Keratinocyte (primary cell): ENCODE measurements around the gene GNG4. TPM values are rescaled to one million over a fixed set of nuclear protein-coding genes. Genes with fewer than 3 reads are reported as not detected.

Source experiments
- DNase-seq: peaks from one replicate; pipeline ENCODE4 v3.0.0-alpha.2; 2011; ENCODE audit warnings: low read depth, missing footprints, low spot score
- FAIRE-seq: peaks from 2 replicates; lab custom pipeline; 2011; peaks lifted over from hg19 to GRCh38; lab: Jason Lieb, UNC
- H2AFZ ChIP-seq: 2 replicates; pipeline ENCODE4 v1.6.0; 2012; ENCODE audit warnings: low read length, control low read depth, inconsistent platforms; ENCODE audit not compliant: control insufficient read depth
- H3K27ac ChIP-seq: 2 replicates; pipeline ENCODE4 v1.5.1; 2011; ENCODE audit warnings: low read length; ENCODE audit not compliant: control insufficient read depth, insufficient read depth
- H3K27me3 ChIP-seq: 3 replicates; pipeline ENCODE4 v1.6.0; 2011; ENCODE audit warnings: low read length; ENCODE audit not compliant: control insufficient read depth, insufficient read depth; ENCODE audit errors: extremely low read depth
- H3K36me3 ChIP-seq, 2 experiments: 2 replicates in 1 of 2; 3 replicates in 1 of 2; pipeline ENCODE4 v1.5.1; 2011; ENCODE audit warnings: low read length in 2 of 2, mild to moderate bottlenecking in 1 of 2; ENCODE audit not compliant: control insufficient read depth in 2 of 2, insufficient read depth in 2 of 2; ENCODE audit errors: extremely low read depth in 1 of 2
- H3K4me1 ChIP-seq: 3 replicates; pipeline ENCODE4 v1.5.1; 2011; ENCODE audit warnings: low read length; ENCODE audit not compliant: control insufficient read depth, insufficient read depth; ENCODE audit errors: extremely low read depth
- H3K4me2 ChIP-seq: 3 replicates; pipeline ENCODE4 v1.6.0; 2011; ENCODE audit warnings: low read depth, low read length; ENCODE audit not compliant: control insufficient read depth, insufficient read depth; ENCODE audit errors: extremely low read depth
- H3K4me3 ChIP-seq, 3 experiments: fragments of 200-600 bp in 1 of 3; sonication (generic) in 1 of 3; 2 replicates in 2 of 3; 3 replicates in 1 of 3; pipeline ENCODE4 v1.5.1; 2011 to 2016; ENCODE audit warnings: low read length in 3 of 3, mild to moderate bottlenecking in 3 of 3, control low read depth in 2 of 3, inconsistent platforms in 1 of 3, low read depth in 1 of 3, mixed read lengths in 1 of 3, mixed run types in 1 of 3, moderate library complexity in 1 of 3; ENCODE audit not compliant: control insufficient read depth in 2 of 3, insufficient read depth in 2 of 3; ENCODE audit errors: extremely low read depth in 1 of 3
- H3K79me2 ChIP-seq: 2 replicates; pipeline ENCODE4 v1.6.0; 2012; ENCODE audit warnings: low read length; ENCODE audit not compliant: control insufficient read depth, insufficient read depth
- H3K9ac ChIP-seq: 3 replicates; pipeline ENCODE4 v1.6.0; 2011; ENCODE audit warnings: low read length; ENCODE audit not compliant: control insufficient read depth, insufficient read depth; ENCODE audit errors: extremely low read depth
- H3K9me1 ChIP-seq: 3 replicates; pipeline ENCODE4 v1.6.0; 2011; ENCODE audit warnings: low read length; ENCODE audit not compliant: control insufficient read depth, insufficient read depth; ENCODE audit errors: extremely low read depth
- H3K9me3 ChIP-seq: 2 replicates; pipeline ENCODE4 v1.5.1; 2012; ENCODE audit warnings: low read depth, low read length; ENCODE audit not compliant: control insufficient read depth
- H4K20me1 ChIP-seq: 3 replicates; pipeline ENCODE4 v1.6.0; 2011; ENCODE audit warnings: low read length; ENCODE audit not compliant: control insufficient read depth, insufficient read depth; ENCODE audit errors: extremely low read depth
- CTCF ChIP-seq, 3 experiments: IDR thresholded peaks in 1 of 3; conservative IDR thresholded peaks in 1 of 3; optimal IDR thresholded peaks in 1 of 3; 2 replicates in 2 of 3; 3 replicates in 1 of 3; pipeline versions ENCODE3 to v1.5.1; 2011; ENCODE audit warnings: low read length in 3 of 3, mild to moderate bottlenecking in 3 of 3, moderate library complexity in 2 of 3, control low read depth in 1 of 3, inconsistent platforms in 1 of 3; ENCODE audit not compliant: insufficient read depth in 2 of 3; ENCODE audit errors: extremely low read depth in 1 of 3
- EZH2 ChIP-seq: IDR thresholded peaks from one replicate; pipeline ENCODE4 v1.6.1; 2012; ENCODE audit warnings: inconsistent platforms, mild to moderate bottlenecking, low read length, moderate library complexity
- dilution Hi-C: fragments of 300-500 bp; cut with MboI; formaldehyde crosslinking; loops from one replicate; pipeline ENCODE4 v1.7.0; 2020; ENCODE audit warnings: low sequenced_read_pairs; ENCODE audit not compliant: extremely low pct_ligation_motif_present
- polyA plus RNA-seq, 5 experiments: library from polyadenylated mRNA; depleted of rRNA in 3 of 5; stranded (reverse) in 3 of 5; stranded (forward) in 1 of 5; unstranded in 1 of 5; fragments of >200 nt; gene quantifications; 1 replicate in 1 of 5; 2 replicates in 3 of 5; 3 replicates in 1 of 5; pipeline versions ENCODE4 v1.2.1 to v1.2.3, GENCODE V29; 2011 to 2012; ENCODE audit warnings: missing spikeins in 2 of 5, low read depth in 1 of 5, low replicate concordance in 1 of 5

The GNG4 gene
- polyA plus RNA-seq, 1 donor (not counting 4 experiments of a cell fraction or from before 2014, with no cell fraction given), result 0.07 TPM

GRCh38 chr1:235671992-235672391, 22.4 kb upstream of the GNG4 start:
- Histone ChIP-seq H3K36me3 (peaks cover 6 to 25% of the 10 kb centered on the region in 2 experiments), H3K4me1 (no peaks in the 10 kb centered on the region), H3K9me3 (peaks cover 27% of the 10 kb centered on the region), H3K4me2 (no peak overlapping the region), H3K9me1 (no peaks in the 10 kb centered on the region), H4K20me1 (no peaks in the 10 kb centered on the region), H3K27ac (no peak overlapping the region), H3K4me3 (no peak overlapping the region), H3K9ac (no peak overlapping the region), H2AFZ (no peak overlapping the region), H3K79me2 (no peaks in the 10 kb centered on the region), H3K27me3 (no peaks in the 10 kb centered on the region)
- dilution Hi-C loops, result no loop called here
- no peak for TF ChIP-seq CTCF (optimal IDR thresholded peaks at IDR 0.05 in 1 of 3, IDR thresholded peaks at IDR 0.05 in 1 of 3, conservative IDR thresholded peaks at IDR 0.05 in 1 of 3; ENCODE audit: extremely low read depth in 1 of 3, insufficient read depth in 2 of 3, low read length in 3 of 3)
- TF ChIP-seq EZH2, result no peak
- DNase-seq (no peak), FAIRE-seq (no peak)

- H3K36me3 ChIP-seq, result peaks cover 6 to 17% of the 10 kb centered on the region in 2 experiments
- H3K27me3 ChIP-seq, result no peaks in the 10 kb centered on the region
- no peak overlapping the region for H3K27ac ChIP-seq
Observed at GRCh38 chr1:235670157-235670776, 20.7 kb upstream of the GNG4 start.

More at GRCh38 chr1:235670157-235670776, 20.7 kb upstream of the GNG4 start:
- DNase-seq (no peak), FAIRE-seq (no peak)
- no peaks in the 10 kb centered on the region for H3K79me2 ChIP-seq
- no peak overlapping the region for H2AFZ ChIP-seq
- H3K9ac ChIP-seq, result no peak overlapping the region
- dilution Hi-C loops, result no loop called here
- no peak overlapping the region for H3K4me3 ChIP-seq
- H3K9me1 ChIP-seq, result no peaks in the 10 kb centered on the region
- TF ChIP-seq EZH2 (no peak), CTCF (optimal IDR thresholded peaks at IDR 0.05 in 1 of 3, IDR thresholded peaks at IDR 0.05 in 1 of 3, conservative IDR thresholded peaks at IDR 0.05 in 1 of 3; ENCODE audit: extremely low read depth in 1 of 3, insufficient read depth in 2 of 3, low read length in 3 of 3) (no peak)
- peaks cover 20% of the 10 kb centered on the region for H3K9me3 ChIP-seq
- no peak overlapping the region for H3K4me2 ChIP-seq
- no peaks in the 10 kb centered on the region for H4K20me1 ChIP-seq
- no peaks in the 10 kb centered on the region for H3K4me1 ChIP-seq
